Measurements from ENCODE around the gene KRT80.
A peak's percentile ranks its signal among the peaks of the same experiment; 100 is the strongest.

The KRT80 gene

GRCh38 chr12:52179396-52179973, 12.3 kb downstream of the KRT80 start:
- no peak for DNase-seq (ENCODE audit: low read depth in 2 of 2)

GRCh38 chr12:52178984-52179383, 12.8 kb downstream of the KRT80 start:
- no peak for DNase-seq (ENCODE audit: low read depth in 2 of 2)

- DNase-seq (ENCODE audit: low read depth in 2 of 2) = no peak
These were observed 13.4 kb downstream of the KRT80 start for GRCh38 chr12:52178443-52178842.

GRCh38 chr12:52175371-52176350, 16.2 kb downstream of the KRT80 start:
- no peak for DNase-seq (ENCODE audit: low read depth in 2 of 2)

GRCh38 chr12:52173526-52173925, 18.3 kb downstream of the KRT80 start:
- no peak for DNase-seq (ENCODE audit: low read depth in 2 of 2)

GRCh38 chr12:52172956-52173355, 18.9 kb downstream of the KRT80 start:
- DNase-seq (ENCODE audit: low read depth in 2 of 2) = no peak

GRCh38 chr12:52171950-52172512, 19.8 kb downstream of the KRT80 start:
- no peak for DNase-seq (ENCODE audit: low read depth in 2 of 2)

- DNase-seq (ENCODE audit: low read depth in 2 of 2) = no peak
These were observed 21.0 kb downstream of the KRT80 start for GRCh38 chr12:52170827-52171226.

GRCh38 chr12:52169886-52170285, 21.9 kb downstream of the KRT80 start:
- DNase-seq (ENCODE audit: low read depth in 2 of 2) = no peak

- DNase-seq (ENCODE audit: low read depth in 2 of 2) = no peak
These were observed 23.6 kb downstream of the KRT80 start for GRCh38 chr12:52168019-52168717.

GRCh38 chr12:52167526-52167925, 24.3 kb downstream of the KRT80 start:
- no peak for DNase-seq (ENCODE audit: low read depth in 2 of 2)

GRCh38 chr12:52166672-52167071, 25.1 kb downstream of the KRT80 start:
- DNase-seq (ENCODE audit: low read depth in 2 of 2) = no peak

GRCh38 chr12:52165096-52165855, 26.5 kb downstream of the KRT80 start:
- no peak for DNase-seq (ENCODE audit: low read depth in 2 of 2)

GRCh38 chr12:52164624-52165023, 27.2 kb downstream of the KRT80 start:
- DNase-seq (ENCODE audit: low read depth in 2 of 2) = no peak

GRCh38 chr12:52162981-52163380, 28.8 kb downstream of the KRT80 start:
- DNase-seq (ENCODE audit: low read depth in 2 of 2) = no peak

- DNase-seq (ENCODE audit: low read depth in 2 of 2) = no peak
These were observed 31.6 kb downstream of the KRT80 start for GRCh38 chr12:52160200-52160599.

- no peak for DNase-seq (ENCODE audit: low read depth in 2 of 2)
These were observed 34.2 kb downstream of the KRT80 start for GRCh38 chr12:52157566-52158150.

GRCh38 chr12:52156757-52157565, 34.9 kb downstream of the KRT80 start:
- DNase-seq (ENCODE audit: low read depth in 2 of 2) = peak; percentile 35 to 61

- DNase-seq (ENCODE audit: low read depth in 2 of 2) = no peak
These were observed 35.5 kb downstream of the KRT80 start for GRCh38 chr12:52156311-52156710.

Measured in stimulated activated CD4-positive, alpha-beta T cell treated with anti-CD3 and anti-CD28 coated beads, Interleukin-15, amount 100 ng/mL, for 48 hours (primary cell).